OCI-LY7 (cell line): Measurements from ENCODE around the gene MARCHF9. TPM values are rescaled to one million over a fixed set of nuclear protein-coding genes. Genes with fewer than 3 reads are reported as not detected.

Experiments
- BruUV-seq: library from RNA; stranded (reverse); fragments of 400-500 nt; replicated peaks from 2 replicates; lab custom pipeline; 2021; lab: Mats Ljungman, UMichigan
- CTCF ChIA-PET: fragments of 300-600 bp; sonication (Branson Sonifier 250); formaldehyde crosslinking; loops from one replicate; lab custom pipeline; 2022; ENCODE audit warnings: antibody characterized with exemption; ENCODE audit not compliant: unreplicated experiment; lab: Charles Lee
- POLR2A ChIA-PET: fragments of 300-600 bp; sonication (Branson Sonifier 250); formaldehyde crosslinking; loops from one replicate; lab custom pipeline; 2022; ENCODE audit warnings: antibody characterized with exemption; lab: Charles Lee
- DNase-seq: peaks from one replicate; pipeline ENCODE4 v3.0.0-alpha.2; 2015; ENCODE audit warnings: low spot score
- H2AFZ ChIP-seq: fragments of 200-600 bp; sonication (generic), shearing (Covaris generic); 2 replicates; pipeline ENCODE4 v1.6.1; 2014; ENCODE audit warnings: mild to moderate bottlenecking, antibody characterized with exemption, low read length, moderate library complexity
- H3K27ac ChIP-seq: fragments of 200-600 bp; sonication (generic); 2 replicates; pipeline ENCODE4 v1.5.1; 2014; ENCODE audit warnings: mixed run types, low read depth, mild to moderate bottlenecking, moderate library complexity, low read length, inconsistent platforms; ENCODE audit not compliant: poor library complexity, severe bottlenecking
- H3K36me3 ChIP-seq: fragments of 200-600 bp; sonication (generic); 2 replicates; pipeline ENCODE4 v1.6.1; 2014; ENCODE audit warnings: mild to moderate bottlenecking, antibody characterized with exemption, low read length, moderate library complexity, mixed read lengths; ENCODE audit not compliant: insufficient read depth
- H3K4me1 ChIP-seq: fragments of 200-600 bp; sonication (generic); 2 replicates; pipeline ENCODE4 v1.5.1; 2014; ENCODE audit warnings: mild to moderate bottlenecking, low read length; ENCODE audit not compliant: insufficient read depth, poor library complexity, severe bottlenecking
- H3K4me2 ChIP-seq: fragments of 200-600 bp; sonication (generic); 2 replicates; pipeline ENCODE4 v1.6.1; 2014; ENCODE audit warnings: mild to moderate bottlenecking, low read length
- H3K4me3 ChIP-seq: fragments of 200-600 bp; sonication (generic); 2 replicates; pipeline ENCODE4 v1.5.1; 2014; ENCODE audit warnings: mild to moderate bottlenecking, low read depth, low read length; ENCODE audit not compliant: poor library complexity, severe bottlenecking
- H3K79me2 ChIP-seq: fragments of 200-600 bp; sonication (generic); 2 replicates; pipeline ENCODE4 v1.6.1; 2016; ENCODE audit warnings: low read depth, mild to moderate bottlenecking, low read length, moderate library complexity, mixed read lengths; ENCODE audit not compliant: insufficient read depth
- H3K9me2 ChIP-seq: fragments of 200-600 bp; sonication (generic); 2 replicates; pipeline ENCODE4 v1.6.1; 2016; ENCODE audit warnings: mild to moderate bottlenecking, low read length, mixed read lengths; ENCODE audit not compliant: insufficient read depth
- H3K9me3 ChIP-seq: fragments of 200-600 bp; sonication (generic); 2 replicates; pipeline ENCODE4 v1.6.1; 2014; ENCODE audit warnings: mild to moderate bottlenecking, mixed run types, low read length, mixed read lengths
- H4K20me1 ChIP-seq: fragments of 200-600 bp; sonication (generic); 2 replicates; pipeline ENCODE4 v1.6.1; 2014; ENCODE audit warnings: mild to moderate bottlenecking, antibody characterized with exemption, low read length, moderate library complexity, mixed read lengths; ENCODE audit not compliant: insufficient read depth
- CTCF ChIP-seq: fragments of 200-600 bp; sonication (generic); conservative IDR thresholded peaks from 2 replicates; pipeline ENCODE4 v1.5.1; 2014; ENCODE audit warnings: mild to moderate bottlenecking, antibody characterized with exemption, low read length, moderate library complexity, mixed read lengths
- EZH2phosphoT487 ChIP-seq: fragments of 200-600 bp; sonication (generic); IDR thresholded peaks from 2 replicates; pipeline ENCODE4 v1.6.1; 2018; ENCODE audit warnings: low read depth, borderline replicate concordance, mild to moderate bottlenecking, mixed run types, antibody characterized with exemption, low read length, moderate library complexity, mixed read lengths
- intact Hi-C: fragments of 100-400 bp; cut with micrococcal nuclease; formaldehyde crosslinking; loops from one replicate; pipeline ENCODE4 v1.10.0; 2022; ENCODE audit not compliant: unreplicated experiment
- total RNA-seq, 2 experiments: library from RNA; depleted of rRNA in 1 of 2; stranded (reverse); fragments of >200 nt in 1 of 2; shearing (Covaris generic) in 1 of 2; gene quantifications; 2 replicates each; pipeline ENCODE4 v1.2.3, GENCODE V29; 2014 to 2022

The MARCHF9 gene
- total RNA-seq, 2 experiments from 2014 or later = 29.3 to 46.2 TPM

DNA sequence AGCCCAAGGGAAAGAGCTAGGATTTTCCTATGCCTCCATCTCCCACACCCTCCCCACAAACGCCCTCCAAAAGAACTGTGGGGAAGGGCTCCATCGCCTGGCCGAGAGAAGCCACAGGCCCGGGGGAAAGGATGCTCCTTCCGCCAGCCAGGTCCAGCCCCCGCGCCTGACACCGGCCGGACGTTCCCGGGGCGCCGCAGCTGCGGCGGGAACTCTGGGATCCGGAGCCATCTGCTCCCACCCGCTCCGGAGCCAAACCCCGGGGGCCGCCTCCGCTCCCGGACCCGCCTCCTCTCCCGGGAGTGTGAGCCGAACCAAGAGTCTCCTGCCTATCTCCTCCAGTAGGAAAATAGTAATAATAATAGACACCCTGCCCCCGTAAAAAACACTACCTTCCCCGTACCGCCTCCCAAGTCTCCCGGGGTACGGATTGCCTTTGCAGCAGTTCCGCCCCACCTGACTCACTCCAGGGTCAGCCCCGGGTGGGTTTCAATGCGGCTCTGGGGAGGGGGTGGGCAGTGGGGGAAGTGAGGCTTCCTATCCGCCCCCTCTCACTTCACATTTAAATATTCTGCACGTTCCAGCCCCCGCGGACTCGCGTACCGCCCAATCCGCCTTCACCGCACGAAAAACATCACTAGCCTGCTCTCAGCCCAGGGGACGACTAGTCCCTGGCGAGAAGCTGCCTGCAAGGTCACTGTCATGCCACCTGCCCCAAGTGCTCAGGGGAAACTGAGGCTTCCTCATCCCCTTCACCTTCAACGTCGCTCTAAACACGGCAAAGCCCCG lies 18.8 kb upstream of the MARCHF9 start:
- intact Hi-C loops = no loop called here
- Histone ChIP-seq H3K9me3 (no peaks in the 10 kb centered on the region), H3K9me2 (no peaks in the 10 kb centered on the region), H4K20me1 (no peaks in the 10 kb centered on the region), H3K4me2 (no peak overlapping the region), H3K4me3 (no peak overlapping the region), H3K4me1 (peaks cover 19% of the 10 kb centered on the region), H3K79me2 (peaks cover 14% of the 10 kb centered on the region; the same call in 1 of the 2 replicates), H2AFZ (no peak overlapping the region), H3K36me3 (peaks cover 35% of the 10 kb centered on the region), H3K27ac (no peak overlapping the region)
- POLR2A ChIA-PET = no interaction called here
- CTCF ChIA-PET = no interaction called here
- no peak for TF ChIP-seq CTCF
- no peak for TF ChIP-seq EZH2phosphoT487
- no peak for DNase-seq
- no TSS peak for BruUV-seq

DNA sequence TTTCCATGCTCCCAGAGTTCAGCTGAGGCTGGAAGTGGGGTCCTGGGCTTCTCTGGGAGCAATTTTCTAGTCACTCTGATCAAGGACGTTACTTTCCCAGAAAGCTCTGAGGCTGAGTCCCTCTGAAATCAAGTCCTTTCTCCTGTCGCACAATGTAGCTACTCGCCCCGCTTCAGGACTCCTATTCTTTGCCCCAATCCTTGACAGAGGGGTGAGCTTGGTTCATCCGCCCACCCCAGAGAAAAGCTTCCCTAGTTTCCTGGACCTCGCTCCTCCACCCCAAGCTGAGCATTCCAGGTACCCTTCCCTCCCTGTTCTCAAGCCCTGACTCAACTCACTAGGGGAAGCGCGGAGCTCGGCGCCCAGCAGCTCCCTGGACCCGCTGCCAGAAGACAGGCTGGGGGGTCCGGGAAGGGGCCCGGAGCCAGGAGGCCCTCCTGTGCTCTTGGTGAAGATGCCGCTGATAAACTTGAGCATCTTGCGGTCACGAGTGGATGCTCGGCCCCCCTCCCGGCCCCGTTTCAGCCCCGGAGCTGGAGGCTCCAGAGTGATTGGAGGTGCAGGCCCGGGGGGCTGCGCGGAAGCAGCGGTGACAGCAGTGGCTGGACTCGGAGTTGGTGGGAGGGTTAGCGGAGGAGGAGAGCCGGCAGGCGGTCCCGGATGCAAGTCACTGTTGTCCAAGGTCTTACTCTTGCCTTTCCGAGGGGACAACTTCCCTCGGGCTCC lies 18.0 kb upstream of the MARCHF9 start:
- no TSS peak for BruUV-seq
- Histone ChIP-seq H3K9me3 (no peaks in the 10 kb centered on the region), H3K4me2 (no peak overlapping the region), H2AFZ (no peak overlapping the region), H3K36me3 (peaks cover 28% of the 10 kb centered on the region), H3K9me2 (no peaks in the 10 kb centered on the region), H4K20me1 (no peaks in the 10 kb centered on the region), H3K79me2 (peaks cover 14% of the 10 kb centered on the region; the same call in 1 of the 2 replicates), H3K4me3 (no peak overlapping the region), H3K27ac (no peak overlapping the region), H3K4me1 (peaks cover 19% of the 10 kb centered on the region)
- ChIA-PET POLR2A (no interaction called here), CTCF (no interaction called here)
- no peak for TF ChIP-seq CTCF
- no peak for TF ChIP-seq EZH2phosphoT487
- no peak for DNase-seq
- intact Hi-C loops = no loop called here
